CD14-positive monocyte (primary cell): ENCODE data around the gene MS4A12. TPM values are rescaled to one million over a fixed set of nuclear protein-coding genes. Genes with fewer than 3 reads are reported as not detected.
"Not testable (repeated sequence)": the region's sequence is repeated elsewhere in the genome, so short reads cannot be mapped to it uniquely, and the experiment has no call there.

Experiments
- DNase-seq, 3 donors: peaks; one replicate each; pipeline ENCODE4 v3.0.0-alpha.2; 2011 to 2022
- H2AFZ ChIP-seq: 2 replicates; pipeline ENCODE4 v1.6.0; 2012; ENCODE audit warnings: mild to moderate bottlenecking, low read depth, low read length, inconsistent platforms; ENCODE audit not compliant: insufficient read depth, poor library complexity, severe bottlenecking
- H3K27ac ChIP-seq, 2 donors: 1 replicate in 1 of 2; 2 replicates in 1 of 2; pipeline ENCODE4 v1.5.1; 2012 to 2013; ENCODE audit warnings: low read length in 2 of 2, control low read depth in 1 of 2, inconsistent platforms in 1 of 2, low read depth in 1 of 2, mild to moderate bottlenecking in 1 of 2
- H3K27me3 ChIP-seq, 2 donors: one replicate each; pipeline versions ENCODE4 v1.6.0 to v1.6.1; 2011 to 2013; ENCODE audit warnings: low read length in 2 of 2; ENCODE audit not compliant: control insufficient read depth in 2 of 2, insufficient read depth in 2 of 2
- H3K36me3 ChIP-seq, 2 donors: replicated peaks in 1 of 2; 1 replicate in 1 of 2; 2 replicates in 1 of 2; pipeline versions ENCODE4 v1.5.1 to v1.6.1; 2012 to 2013; ENCODE audit warnings: low read length in 2 of 2, control low read depth in 1 of 2, inconsistent platforms in 1 of 2, mild to moderate bottlenecking in 1 of 2; ENCODE audit not compliant: insufficient read depth in 2 of 2, control insufficient read depth in 1 of 2
- H3K4me1 ChIP-seq, 2 donors: 1 replicate in 1 of 2; 2 replicates in 1 of 2; pipeline versions ENCODE4 v1.5.1 to v1.6.1; 2012 to 2013; ENCODE audit warnings: low read length in 2 of 2, control low read depth in 1 of 2, inconsistent platforms in 1 of 2, mild to moderate bottlenecking in 1 of 2, moderate library complexity in 1 of 2; ENCODE audit not compliant: insufficient read depth in 2 of 2, control insufficient read depth in 1 of 2
- H3K4me2 ChIP-seq: replicated peaks from 2 replicates; pipeline ENCODE3; 2012; ENCODE audit warnings: low read length, moderate library complexity, mild to moderate bottlenecking; ENCODE audit not compliant: poor library complexity, severe bottlenecking; ENCODE audit errors: extremely low read depth
- H3K4me3 ChIP-seq, 3 experiments: fragments of 200-600 bp in 1 of 3; sonication (generic) in 1 of 3; replicated peaks in 1 of 3; 1 replicate in 2 of 3; 2 replicates in 1 of 3; pipeline ENCODE4 v1.5.1; 2011 to 2013; ENCODE audit warnings: low read length in 3 of 3, mild to moderate bottlenecking in 3 of 3, control low read depth in 2 of 3, low read depth in 2 of 3, inconsistent platforms in 1 of 3, moderate library complexity in 1 of 3
- H3K79me2 ChIP-seq: 2 replicates; pipeline ENCODE4 v1.6.0; 2012; ENCODE audit warnings: mild to moderate bottlenecking, control low read depth, inconsistent platforms, low read length, moderate library complexity; ENCODE audit not compliant: insufficient read depth
- H3K9ac ChIP-seq: 2 replicates; pipeline ENCODE4 v1.6.0; 2017; ENCODE audit warnings: low read length, mild to moderate bottlenecking; ENCODE audit not compliant: insufficient read depth, poor library complexity, severe bottlenecking
- H3K9me3 ChIP-seq, 2 donors: replicated peaks in 1 of 2; 1 replicate in 1 of 2; 2 replicates in 1 of 2; pipeline versions ENCODE4 v1.5.1 to v1.6.1; 2012 to 2013; ENCODE audit warnings: low read length in 2 of 2, control low read depth in 1 of 2; ENCODE audit not compliant: control insufficient read depth in 1 of 2, insufficient read depth in 1 of 2
- H4K20me1 ChIP-seq: 2 replicates; pipeline ENCODE4 v1.6.0; 2012; ENCODE audit warnings: mild to moderate bottlenecking, low read length, control low read depth, moderate library complexity; ENCODE audit not compliant: insufficient read depth
- H3K27ac Mint-ChIP-seq, 7 donors: one replicate each; pipeline ENCODE4 v1.8.0; 2020; ENCODE audit warnings: mild to moderate bottlenecking in 7 of 7, mixed read lengths in 7 of 7, moderate library complexity in 6 of 7, inconsistent platforms in 2 of 7
- H3K27me3 Mint-ChIP-seq, 3 donors: one replicate each; pipeline ENCODE4 v1.8.0; 2021 to 2022; ENCODE audit warnings: low read depth in 3 of 3, mild to moderate bottlenecking in 3 of 3, mixed read lengths in 3 of 3, moderate library complexity in 3 of 3, inconsistent platforms in 1 of 3
- H3K36me3 Mint-ChIP-seq, 2 donors: one replicate each; pipeline ENCODE4 v1.8.0; 2020; ENCODE audit warnings: mixed read lengths in 2 of 2, inconsistent platforms in 1 of 2, mild to moderate bottlenecking in 1 of 2
- H3K4me1 Mint-ChIP-seq: one replicate; pipeline ENCODE4 v1.8.0; 2020; ENCODE audit warnings: mild to moderate bottlenecking, mixed read lengths
- H3K4me3 Mint-ChIP-seq, 2 donors: one replicate each; pipeline ENCODE4 v1.8.0; 2020; ENCODE audit warnings: mild to moderate bottlenecking in 2 of 2, mixed read lengths in 2 of 2, moderate library complexity in 1 of 2
- H3K9me3 Mint-ChIP-seq, 7 donors: one replicate each; pipeline ENCODE4 v1.8.0; 2020 to 2022; ENCODE audit warnings: mixed read lengths in 7 of 7, mild to moderate bottlenecking in 6 of 7, moderate library complexity in 6 of 7, inconsistent platforms in 2 of 7
- WGBS: methylation state at CpG from one replicate; pipeline ENCODE4 v1.1.5; 2013; ENCODE audit warnings: missing lambda C conversion rate; ENCODE audit not compliant: insufficient coverage; 5-methylcytosine and 5-hydroxymethylcytosine counted together
- intact Hi-C, 2 donors: fragments of 100-400 bp; cut with micrococcal nuclease; formaldehyde crosslinking; loops; one replicate each; pipeline versions ENCODE4 v1.15.0 to v1.15.1; 2023
- polyA plus RNA-seq, 3 donors: library from polyadenylated mRNA; depleted of rRNA in 1 of 3; unstranded in 2 of 3; stranded (reverse) in 1 of 3; fragments of 300-500 nt in 2 of 3; fragments of >200 nt in 1 of 3; fragmentation: Illumina TruSeq in 2 of 3; gene quantifications; 1 replicate in 2 of 3; 2 replicates in 1 of 3; pipeline ENCODE4 v1.2.3, GENCODE V29; 2012 to 2021
- TF ChIP-seq, protein P1 (sequence below): fragments of 200-600 bp; IDR thresholded peaks from one replicate; pipeline ENCODE4 v1.8.0; 2022; ENCODE audit warnings: antibody characterized with exemption, mild to moderate bottlenecking

Gene MS4A12
- polyA plus RNA-seq, 3 donors: not detected

DNA sequence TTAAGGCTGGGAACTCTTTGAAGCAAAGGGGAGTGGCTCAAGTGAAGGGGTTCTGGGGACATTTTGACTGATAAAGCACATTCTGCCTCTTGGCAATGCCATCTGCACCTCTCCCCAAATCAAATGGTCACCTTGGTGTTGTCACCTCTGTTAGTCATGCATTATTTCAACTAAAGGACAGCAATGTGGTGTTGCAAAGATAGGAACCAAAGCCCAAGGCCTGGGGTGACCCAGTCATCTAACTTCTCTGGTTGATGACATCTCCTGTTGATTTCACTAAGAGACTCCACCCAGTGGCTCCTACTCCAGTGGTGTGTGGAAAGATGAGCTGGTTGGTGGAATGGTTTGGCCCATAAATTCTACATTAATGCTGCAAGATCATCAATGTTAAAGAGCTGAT, 44.7 kb upstream of the MS4A12 start:
- peaks cover 0 to 1% (median 0%) of the 10 kb centered on the region in 3 donors for H3K27me3 Mint-ChIP-seq
- Histone ChIP-seq H3K4me2 (no peak overlapping the region), H3K79me2 (no peaks in the 10 kb centered on the region)

DNA sequence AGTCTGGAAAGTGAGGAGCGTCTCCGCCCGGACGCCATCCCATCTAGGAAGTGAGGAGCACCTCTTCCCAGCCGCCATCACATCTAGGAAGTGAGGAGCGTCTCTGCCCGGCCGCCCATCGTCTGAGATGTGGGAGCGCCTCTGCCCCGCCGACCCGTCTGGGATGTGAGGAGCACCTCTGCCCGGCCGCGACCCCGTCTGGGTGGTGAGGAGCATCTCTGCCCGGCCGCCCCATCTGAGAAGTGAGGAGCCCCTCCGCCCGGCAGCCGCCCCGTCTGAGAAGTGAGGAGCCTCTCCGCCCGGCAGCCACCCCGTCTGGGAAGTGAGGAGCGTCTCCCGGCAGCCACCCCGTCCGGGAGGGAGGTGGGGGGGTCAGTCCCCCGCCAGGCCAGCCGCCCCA, 41.4 kb upstream of the MS4A12 start:
- H3K4me1 Mint-ChIP-seq: peaks cover 18% of the 10 kb centered on the region
- H3K4me2 ChIP-seq, H4K20me1 ChIP-seq, H2AFZ ChIP-seq, H3K36me3 ChIP-seq, H3K36me3 Mint-ChIP-seq, H3K9me3 Mint-ChIP-seq, DNase-seq, H3K4me3 Mint-ChIP-seq, H3K9me3 ChIP-seq, intact Hi-C loops, H3K27me3 ChIP-seq, H3K79me2 ChIP-seq, H3K4me3 ChIP-seq, H3K9ac ChIP-seq, H3K27ac ChIP-seq, H3K27me3 Mint-ChIP-seq: not testable (repeated sequence)
- peaks cover 13 to 22% of the 10 kb centered on the region in 2 donors for H3K4me1 ChIP-seq
- WGBS: 97% methylated on average over 8 of the region's 32 CpGs
- H3K27ac Mint-ChIP-seq: peak overlapping the region in 2 of 7 donors; percentile 8 to 59

More for the DNA sequence above, 44.7 kb upstream of the MS4A12 start:
- Mint-ChIP-seq H3K27ac (peak overlapping the region; percentile 3 to 91 (median 58)), H3K9me3 (peaks cover 0 to 7% (median 2%) of the 10 kb centered on the region in 7 donors), H3K4me3 (no peak overlapping the region), H3K36me3 (no peaks in the 10 kb centered on the region), H3K4me1 (peaks cover 28% of the 10 kb centered on the region)
- Histone ChIP-seq H3K36me3 (no peaks in the 10 kb centered on the region), H4K20me1 (no peaks in the 10 kb centered on the region), H3K9ac (no peak overlapping the region), H3K27me3 (no peaks in the 10 kb centered on the region), H3K4me1 (peaks cover 14 to 28% of the 10 kb centered on the region in 2 donors), H3K9me3 (no peaks in the 10 kb centered on the region), H3K27ac (peak overlapping the region in 1 of 2 donors; percentile 82), H2AFZ (no peak overlapping the region), H3K4me3 (no peak overlapping the region)
- peak; percentile 28 to 42 (median 33) for DNase-seq
- TF ChIP-seq, protein P1, sequence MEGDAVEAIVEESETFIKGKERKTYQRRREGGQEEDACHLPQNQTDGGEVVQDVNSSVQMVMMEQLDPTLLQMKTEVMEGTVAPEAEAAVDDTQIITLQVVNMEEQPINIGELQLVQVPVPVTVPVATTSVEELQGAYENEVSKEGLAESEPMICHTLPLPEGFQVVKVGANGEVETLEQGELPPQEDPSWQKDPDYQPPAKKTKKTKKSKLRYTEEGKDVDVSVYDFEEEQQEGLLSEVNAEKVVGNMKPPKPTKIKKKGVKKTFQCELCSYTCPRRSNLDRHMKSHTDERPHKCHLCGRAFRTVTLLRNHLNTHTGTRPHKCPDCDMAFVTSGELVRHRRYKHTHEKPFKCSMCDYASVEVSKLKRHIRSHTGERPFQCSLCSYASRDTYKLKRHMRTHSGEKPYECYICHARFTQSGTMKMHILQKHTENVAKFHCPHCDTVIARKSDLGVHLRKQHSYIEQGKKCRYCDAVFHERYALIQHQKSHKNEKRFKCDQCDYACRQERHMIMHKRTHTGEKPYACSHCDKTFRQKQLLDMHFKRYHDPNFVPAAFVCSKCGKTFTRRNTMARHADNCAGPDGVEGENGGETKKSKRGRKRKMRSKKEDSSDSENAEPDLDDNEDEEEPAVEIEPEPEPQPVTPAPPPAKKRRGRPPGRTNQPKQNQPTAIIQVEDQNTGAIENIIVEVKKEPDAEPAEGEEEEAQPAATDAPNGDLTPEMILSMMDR: no peak
- intact Hi-C loops: no loop called here
